Activated CD4-positive, alpha-beta T cell treated with anti-CD3 and anti-CD28 coated beads, Interleukin-2, amount 50 U/mL, for 1 hour (primary cell): ENCODE results near the gene ERFL.

Source experiments
- DNase-seq: peaks from one replicate; pipeline ENCODE4 v3.0.0-alpha.2; 2020

ERFL gene

DNA sequence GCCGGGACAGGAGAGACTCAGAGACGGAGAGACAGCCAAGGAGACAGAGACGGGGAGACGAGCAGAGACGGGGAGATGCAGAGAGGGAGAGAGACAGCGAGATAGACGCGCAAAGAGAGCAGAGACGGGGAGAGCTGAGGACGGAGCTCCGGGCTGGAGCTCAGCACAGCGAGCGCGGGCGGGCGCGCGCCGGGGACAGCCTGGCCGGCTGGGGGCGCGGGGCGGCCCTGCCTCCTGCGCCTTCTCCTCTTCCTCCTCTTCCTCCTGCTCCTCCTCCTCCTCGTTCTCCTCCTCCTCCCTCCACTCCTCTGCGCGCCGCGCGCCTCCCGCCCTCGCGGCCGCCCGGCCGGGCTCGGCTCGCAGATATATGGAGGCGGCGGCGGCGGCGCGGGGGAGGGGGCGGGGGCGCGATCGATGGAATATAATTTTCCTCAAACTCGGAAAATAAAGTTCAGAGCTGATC lies at the start of gene ERFL:
Gene ERFL (minus strand): TSS at position 229 of the 463 bp plus-strand sequence. CDS start 15,530 bp downstream, outside the sequence.
- DNase-seq: no peak

DNA sequence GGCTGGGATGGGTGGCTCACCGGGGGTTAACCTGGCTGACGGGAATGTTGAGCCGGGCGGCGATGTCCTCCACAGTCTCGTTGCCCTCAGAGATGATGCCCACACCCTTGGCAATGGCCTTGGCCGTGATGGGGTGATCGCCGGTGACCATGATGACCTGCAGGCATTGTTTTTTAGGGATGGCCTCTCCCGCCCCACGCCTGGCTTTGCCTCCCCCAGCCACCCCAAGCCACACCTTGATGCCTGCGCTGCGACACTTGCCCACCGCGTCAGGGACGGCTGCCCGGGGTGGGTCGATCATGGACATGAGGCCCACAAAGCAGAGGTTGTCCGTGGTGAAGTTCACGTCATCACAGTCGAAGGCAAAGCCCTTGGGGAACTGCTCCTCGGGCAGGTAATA lies 49.7 kb upstream of the ERFL start:
- DNase-seq: no peak

DNA sequence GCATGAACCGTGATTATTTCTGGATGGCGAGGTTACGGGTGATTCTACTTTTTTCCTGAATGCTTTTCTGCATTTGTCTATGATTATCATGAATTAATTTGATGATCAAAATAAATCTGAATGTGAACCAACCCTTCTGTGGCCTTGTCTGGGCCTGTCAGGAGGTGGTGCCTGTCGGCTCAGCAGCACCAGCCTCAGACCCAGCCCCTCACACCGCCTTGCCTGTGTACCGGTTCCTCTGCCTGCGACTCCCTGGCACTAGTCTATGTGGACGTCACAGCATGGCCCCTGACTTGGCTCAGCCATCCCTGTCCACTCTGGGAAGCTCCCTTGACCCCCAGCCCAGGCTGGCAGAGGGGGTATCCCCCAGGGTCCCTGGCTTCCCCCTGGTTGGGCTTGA lies 46.4 kb upstream of the ERFL start:
- DNase-seq: no peak

DNA sequence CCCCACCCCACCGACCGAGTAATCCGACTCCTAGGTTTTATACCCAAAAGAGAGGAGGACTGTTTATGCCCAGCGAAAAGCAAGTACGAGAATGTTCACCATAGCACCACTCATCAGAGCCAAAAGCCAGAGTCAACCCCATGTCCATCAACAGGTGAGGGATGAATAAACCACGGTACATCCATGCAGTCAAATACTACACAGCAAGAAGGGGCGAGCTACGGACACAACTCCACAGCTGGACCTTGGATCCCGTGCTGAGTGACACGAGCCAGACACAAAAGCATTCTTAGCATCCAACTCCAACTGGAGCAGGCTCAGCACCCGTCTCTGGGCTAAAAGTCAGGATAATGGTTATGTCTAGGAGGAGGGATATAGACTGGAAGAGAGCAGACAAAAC lies 43.1 kb upstream of the ERFL start:
- DNase-seq: no peak

DNA sequence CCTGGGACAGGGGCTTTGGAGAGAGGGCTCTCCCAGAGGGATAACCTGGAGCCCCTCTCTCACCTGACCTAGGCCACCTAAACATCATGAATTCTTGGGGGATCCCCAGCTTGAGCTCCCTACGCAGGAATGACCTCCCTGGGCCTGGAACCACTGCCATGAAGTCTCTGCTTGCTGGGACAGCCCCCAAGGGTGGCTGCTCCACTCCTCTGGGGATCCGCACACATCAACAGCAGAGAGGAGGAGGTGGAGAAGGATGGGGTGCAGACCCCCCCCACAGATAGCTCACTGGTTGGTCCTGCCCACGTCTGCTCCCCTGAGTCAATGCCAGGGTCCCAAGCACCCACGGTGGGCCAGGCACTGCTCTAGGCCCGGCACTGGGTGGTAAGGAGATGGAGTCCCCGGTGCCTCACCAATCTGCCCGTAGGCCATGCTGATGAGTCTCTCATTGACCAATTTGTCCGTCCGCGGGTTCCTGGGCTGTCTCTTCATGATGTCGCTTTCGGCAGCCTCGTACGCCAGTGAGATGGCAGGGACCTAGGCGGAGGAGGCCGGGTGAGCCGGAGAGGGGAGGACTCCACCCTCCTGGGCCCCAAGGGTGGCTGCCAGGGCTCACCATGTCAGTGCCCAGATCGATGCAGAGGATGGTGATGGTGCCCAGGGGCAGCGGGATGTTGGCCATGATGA lies 41.7 kb upstream of the ERFL start:
- DNase-seq: no peak

DNA sequence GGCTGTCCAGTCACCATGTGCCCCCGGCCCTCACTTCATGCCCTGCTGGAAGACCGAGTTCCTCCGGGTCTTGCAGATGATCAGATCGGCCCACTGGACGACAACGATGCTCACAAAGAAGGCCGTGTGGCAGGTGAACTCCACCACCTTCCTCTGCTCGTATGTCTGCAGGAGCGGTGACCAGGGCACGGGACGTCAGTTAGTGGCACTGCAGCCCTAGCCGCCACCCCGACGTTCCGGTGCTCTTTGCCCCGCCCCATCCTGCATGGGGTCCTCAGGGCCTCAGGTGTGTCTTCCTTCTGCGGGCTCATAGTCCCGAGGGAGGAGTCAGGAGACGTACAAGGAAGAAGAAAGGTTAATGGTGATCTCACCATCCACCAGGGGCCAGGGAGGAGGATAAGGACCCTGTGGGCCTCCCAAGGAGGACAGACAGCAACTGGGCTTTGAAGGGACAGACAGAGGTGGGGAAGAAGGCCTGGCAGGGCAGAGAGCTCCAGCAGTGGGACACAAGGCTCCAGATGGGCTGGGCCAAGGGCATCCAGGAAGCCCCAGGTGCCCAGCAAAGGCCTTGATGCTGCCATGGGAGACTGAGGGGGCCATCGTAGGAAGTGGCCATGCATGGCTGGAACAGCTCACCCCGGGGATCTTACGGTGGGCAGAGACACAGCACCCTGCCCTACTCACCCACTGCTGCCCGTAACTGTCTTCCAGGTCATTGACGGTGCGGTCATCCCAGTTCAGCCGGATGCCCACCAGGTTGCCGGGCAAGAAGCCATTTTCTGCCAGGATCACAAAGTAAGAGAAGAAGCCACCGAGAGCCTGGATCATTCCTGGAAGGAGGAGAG lies 40.7 kb upstream of the ERFL start:
- DNase-seq: no peak

DNA sequence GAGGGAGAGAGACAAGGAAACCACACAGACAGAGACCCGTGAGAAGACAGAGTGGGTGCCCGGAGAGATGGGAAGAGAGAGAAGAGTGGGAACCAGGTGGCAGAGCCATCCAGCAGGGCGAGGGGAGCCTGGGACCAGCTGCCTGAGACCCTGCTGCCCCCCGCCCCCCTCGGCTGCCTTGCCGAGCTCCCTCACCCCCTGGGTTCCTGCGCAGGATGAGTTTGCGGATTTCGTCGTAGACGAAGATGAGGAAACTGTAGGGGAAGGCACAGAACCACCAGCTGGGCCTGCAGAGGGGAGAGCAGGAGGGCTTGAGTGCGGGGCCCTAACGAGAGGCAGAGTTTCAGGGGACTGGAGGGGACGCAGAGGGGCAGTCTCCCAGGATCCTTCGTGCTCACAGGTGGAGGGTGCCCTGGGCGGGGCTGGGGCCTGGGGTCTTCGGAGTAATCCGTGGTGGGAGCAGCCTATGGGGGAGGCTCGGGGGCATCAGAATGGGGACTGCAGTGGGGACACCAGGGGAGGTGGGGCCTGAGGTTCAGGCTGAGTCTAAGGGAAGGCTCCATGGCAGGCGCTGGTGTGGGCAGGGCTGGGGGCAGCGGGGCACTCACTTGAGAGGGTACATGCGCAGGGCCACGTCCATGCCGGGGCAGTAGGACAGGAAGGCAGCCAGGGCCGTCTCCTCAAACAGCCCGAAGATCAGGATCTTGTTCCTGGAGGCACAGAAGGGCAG lies 39.0 kb upstream of the ERFL start:
- DNase-seq: no peak

DNA sequence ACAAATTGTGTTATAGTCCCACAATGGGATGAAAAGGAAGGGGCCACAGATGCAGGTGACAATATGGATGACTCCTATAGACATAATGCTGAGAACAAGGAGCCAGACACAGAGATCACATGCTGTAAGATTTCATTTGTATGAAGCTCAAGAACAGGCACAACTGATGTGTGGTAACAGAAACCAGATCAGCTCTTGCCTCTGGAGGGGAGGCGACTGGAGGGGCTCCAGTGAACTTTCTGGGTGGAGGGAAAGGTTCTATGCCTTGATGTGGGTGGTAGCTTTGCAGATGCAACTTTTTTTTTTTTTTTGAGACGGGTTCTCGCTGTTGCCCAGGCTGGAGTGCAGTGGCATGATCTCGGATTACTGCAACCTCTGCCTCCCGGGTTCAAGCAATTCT lies 36.9 kb upstream of the ERFL start:
- no peak for DNase-seq

DNA sequence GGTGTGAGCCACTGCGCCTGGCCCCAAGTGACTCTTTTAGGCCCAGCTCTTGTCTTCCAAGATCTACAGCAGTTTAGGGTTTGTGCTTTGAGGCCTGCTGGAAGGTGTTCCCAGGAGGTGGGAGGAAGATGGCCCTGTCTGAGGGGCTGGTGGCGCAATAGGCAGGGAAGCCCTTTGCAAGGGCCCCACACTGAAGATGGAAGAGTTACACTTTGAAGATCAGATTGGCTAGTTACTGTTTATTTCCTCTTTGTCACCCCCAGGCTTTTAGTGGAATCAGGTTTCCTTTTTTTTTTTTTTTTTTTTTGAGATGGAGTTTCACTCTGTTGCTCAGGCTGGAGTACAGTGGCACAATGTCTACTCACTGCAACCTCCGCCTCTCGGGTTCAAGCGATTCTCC lies 32.7 kb upstream of the ERFL start:
- no peak for DNase-seq

DNA sequence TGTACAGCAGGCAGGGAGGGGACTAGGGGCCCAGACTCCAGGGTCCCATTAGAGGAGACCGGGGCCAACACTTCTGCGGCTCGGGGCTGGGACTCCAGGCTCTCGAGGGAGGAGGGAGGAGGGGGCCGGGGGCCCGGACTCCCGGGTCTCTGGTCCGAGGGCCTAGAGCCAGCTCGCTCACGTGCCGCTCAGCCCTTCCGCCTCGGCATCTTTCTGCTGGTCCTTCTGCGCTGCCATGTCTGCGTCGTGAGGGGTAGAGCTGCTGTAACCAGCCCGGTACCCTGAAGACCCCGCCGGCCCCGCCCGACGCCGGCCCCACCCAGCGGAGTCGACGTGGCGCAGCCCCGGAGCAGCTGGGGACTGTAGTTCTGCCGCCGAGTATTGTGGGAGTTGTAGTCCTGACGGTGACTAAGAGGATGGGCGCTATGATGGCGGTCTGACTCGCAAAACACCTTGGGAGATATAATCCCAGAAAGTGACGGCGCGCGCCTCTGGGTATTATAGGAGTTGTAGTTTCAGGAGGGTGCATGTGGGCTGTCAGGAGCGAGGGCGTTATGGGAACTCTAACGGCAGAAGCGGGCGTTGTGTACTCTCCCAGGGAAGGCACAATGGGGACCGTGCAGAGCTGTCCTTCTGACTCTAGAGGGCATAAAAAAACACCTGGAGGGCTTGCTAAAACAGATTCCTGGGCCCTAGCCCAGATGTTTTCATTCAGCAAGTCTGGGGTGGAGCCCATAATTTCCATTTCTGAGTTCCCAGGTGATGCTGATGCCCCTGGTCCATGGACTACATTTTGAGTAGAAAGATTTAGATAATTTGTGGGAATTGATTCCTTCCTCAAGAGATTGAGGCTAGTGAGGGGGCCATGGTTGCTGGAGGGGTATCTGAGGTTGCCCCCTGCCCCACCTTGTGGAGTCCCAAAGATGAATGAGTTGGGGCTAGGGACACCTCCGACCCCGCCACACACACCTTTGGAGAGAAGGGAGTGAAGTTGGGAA lies 31.1 kb upstream of the ERFL start, which contains the start of gene RABAC1:
Gene RABAC1 (minus strand): TSS at position 266 of the 998 bp plus-strand sequence. CDS start 29 bp downstream, at position 237.
- DNase-seq: peak; percentile 85

DNA sequence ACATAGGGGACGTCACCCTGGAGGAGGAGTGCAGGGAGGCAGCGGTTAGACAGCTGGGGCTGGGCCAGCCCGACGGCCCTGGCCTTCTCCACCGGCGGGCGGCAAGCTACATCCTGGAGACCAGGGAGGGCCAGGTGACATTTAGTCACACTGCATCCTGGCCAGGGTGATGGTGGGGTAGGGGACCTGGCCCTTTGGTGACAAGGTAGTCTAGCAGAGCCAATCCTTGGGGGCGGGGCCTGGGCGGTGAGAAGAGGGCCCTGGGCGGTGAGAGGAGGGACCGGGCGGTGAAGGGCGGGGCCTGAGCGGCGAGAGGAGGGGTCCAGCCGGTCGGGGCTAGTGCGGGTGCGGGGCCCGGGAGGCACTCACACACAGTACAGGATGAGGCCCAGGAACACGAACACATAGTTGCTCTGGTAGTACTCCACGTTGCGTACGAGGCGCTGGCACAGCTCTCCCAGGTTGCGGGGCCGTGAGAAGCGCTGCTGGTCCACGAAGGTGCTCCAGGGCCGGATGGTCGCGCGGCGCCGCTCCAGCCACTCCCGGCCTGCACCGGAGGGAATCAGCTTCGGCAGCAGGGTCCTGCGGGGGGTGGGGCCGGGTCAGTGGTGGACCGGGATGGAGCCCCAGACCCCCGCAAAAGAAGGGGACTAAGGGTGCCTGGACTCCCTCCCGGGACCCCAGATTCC lies 30.3 kb upstream of the ERFL start:
- peak; percentile 82 for DNase-seq

DNA sequence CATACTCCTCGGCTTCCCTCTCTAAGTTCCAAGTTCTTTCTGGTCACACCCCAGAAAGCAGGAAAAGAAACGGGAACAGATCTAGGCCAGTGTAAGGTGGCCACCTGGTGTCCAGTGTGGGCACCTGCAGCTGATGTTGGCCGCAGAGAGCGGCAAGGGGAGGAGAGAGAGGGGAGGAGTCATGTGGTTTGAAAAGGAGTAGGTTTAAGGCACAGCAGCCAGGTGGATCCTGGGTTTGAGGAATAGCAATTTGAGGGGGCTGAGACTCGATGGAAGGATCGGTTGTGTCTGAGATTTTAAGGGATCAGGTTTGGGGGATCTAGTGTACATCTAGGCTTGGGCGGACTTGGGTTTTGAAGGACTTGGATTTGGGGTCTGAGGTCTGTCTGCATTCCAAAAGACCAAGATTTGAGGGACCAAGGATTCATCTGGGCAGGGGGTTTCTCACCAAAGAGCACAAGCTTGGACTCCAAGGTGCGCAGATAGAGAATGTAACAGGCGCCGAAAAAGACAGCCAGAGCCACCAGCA lies 29.7 kb upstream of the ERFL start:
- no peak for DNase-seq

DNA sequence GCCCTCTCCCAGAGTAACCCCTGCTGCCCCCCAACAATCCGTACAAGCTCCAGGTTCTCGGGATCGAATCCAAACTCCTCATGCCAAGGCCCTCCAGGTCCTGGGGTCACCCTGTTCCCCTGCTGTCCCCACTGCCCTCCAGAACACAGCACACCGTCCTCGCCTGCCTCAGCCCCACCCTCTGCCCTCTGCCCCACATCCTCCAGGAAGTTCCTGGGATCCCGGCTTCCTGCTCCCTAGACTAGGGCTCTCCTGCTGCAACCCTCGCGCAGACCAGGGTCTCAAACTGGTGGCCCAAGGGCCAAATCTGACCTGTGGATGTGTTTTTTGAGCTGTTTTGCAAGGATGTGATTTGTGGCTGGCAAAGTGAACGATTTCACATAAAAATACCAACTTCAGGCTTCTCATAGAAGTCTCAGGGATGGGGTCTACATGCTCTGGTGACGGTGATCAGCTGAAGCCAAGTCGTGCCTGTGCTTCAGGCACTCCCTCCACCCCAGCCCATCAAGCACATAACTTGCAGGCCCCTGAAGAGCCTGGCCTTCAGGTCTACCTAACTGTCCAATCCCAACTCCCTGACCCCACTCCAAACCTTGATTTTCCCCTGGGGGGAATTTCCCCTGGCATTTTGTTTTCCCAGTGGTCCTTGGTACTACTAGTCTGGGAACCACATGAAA lies 29.1 kb upstream of the ERFL start:
- DNase-seq: no peak

DNA sequence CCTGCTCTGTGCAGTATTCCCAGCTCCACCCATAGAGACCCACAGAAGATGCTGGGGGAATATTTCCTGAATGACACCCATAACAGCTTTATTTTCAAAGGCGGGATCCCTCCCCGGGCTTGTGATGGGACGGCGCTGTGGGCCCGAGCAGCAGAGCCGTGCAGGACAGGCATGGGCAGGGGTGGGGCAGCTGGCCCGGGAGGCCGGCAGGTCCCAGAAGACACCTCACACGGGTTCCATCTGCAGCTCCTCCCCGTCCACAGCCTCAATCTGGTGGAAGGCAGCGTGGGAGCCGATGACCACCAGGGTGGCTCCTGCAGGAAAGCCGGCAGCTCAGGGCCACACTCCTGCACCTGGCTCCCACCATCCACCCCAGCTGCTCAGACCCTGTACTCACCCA lies 28.4 kb upstream of the ERFL start:
- no peak for DNase-seq

DNA sequence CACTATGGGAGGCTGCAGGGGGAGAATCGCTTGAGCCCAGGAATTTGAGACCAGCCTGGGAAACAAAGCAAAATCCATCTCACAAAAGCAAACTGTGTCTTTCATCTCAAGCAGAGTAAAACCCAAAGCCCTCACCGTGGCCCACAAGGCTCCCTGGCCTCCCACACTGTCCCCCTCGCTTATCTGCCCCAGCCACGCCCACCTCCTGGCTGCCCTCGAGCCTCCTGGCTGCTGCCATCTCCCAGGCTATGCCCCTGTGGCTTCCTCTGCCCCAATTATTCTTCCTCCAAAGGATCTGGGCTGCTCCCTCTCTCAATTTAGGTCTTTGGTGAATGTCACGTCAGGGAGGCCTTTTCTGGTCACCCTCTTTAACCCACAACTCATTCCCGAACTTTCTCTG lies 27.3 kb upstream of the ERFL start:
- no peak for DNase-seq

DNA sequence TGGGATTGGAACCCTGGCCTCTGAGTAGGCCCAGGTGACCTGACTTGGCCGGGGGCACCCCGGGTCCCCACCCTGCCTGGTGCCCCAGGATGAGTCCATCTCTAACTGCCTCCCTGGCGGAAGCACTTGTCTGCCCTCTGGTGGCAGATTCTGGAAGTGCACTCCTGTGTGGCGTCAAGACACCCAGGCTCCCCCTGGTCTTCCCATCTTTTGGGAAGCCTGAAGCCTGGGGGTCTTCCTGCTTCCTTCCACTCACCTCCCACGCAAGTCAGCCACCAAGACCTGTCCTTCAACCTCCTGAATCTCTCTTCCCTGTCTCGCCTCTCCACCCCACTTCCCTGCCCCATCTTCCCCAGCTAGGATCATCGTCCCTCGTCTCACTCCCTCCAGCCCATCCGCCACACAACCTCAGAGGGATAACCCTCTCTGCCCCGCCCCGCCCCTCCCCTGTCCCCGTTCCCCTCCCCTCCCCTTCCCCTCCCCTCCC lies 23.5 kb upstream of the ERFL start:
- DNase-seq: peak; percentile 90

DNA sequence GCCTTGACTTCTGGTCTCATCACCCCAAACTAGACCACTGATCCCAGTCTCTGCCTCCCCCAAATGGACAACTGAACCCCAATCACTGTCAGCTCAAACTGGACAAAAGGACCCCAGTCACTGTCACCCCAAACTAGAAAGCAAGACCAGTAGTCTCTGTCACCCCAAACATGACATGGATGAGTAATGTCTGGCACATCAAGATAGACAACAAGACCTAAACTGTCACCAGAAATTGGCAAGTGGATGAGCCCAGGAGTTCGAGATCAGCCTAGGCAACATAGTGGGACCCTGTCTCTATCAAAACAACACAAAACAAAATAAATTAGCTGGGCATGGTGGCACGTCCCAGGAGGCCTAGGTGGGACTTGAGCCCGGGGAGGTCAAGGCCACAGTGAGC lies 18.8 kb upstream of the ERFL start:
- no peak for DNase-seq

DNA sequence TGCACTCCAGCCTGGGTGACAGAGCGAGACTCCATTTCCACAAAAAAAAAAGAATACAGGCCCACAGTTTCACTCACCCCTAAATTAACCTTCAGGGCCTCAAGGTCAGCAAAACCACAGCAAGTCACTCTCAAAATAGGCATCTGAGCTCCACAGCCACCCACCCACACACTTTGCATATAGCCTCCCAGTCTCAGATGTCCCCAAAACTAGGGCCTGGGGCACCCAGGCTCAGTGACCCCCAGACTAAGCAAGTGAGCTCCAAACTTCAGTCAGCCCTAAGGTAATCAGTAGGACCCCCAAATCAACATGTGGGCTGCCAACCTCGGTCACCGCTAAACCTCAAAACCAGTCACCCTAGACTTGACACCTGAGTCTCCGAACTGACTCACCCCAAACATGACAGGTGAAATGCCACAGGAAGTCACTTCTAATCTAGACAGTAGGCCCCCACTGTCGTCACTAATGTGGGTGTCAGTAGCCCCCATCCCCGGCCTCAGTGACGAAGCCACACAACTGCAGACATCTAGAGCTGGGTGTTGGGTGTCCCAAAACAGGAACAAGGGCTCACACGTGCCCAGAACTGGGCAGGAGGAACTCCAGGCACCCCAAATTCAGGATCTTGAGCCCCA lies 17.0 kb upstream of the ERFL start:
- peak; percentile 86 for DNase-seq

DNA sequence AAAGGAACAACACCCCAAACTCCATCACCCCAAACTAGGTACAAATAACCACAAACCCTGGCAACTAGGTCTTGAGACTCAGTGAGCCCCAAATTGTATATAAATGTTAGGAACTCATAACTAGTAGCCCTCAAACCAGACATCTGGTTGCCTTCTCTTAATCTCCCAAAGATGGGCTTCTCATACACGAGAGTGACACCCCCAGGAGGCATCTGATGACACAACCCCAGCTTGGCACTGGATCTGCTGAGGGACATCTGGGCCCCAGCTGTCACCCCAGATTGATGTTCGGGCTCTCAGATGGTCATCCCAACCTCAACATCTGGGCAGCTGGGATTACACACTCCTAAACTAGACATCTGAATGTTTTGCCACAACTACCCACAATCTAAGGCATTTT lies 16.1 kb upstream of the ERFL start:
- DNase-seq: no peak
